SH-SY5Y (cell line): ENCODE measurements around the gene ZBTB40.
A peak's percentile ranks its signal among the peaks of the same experiment; 100 is the strongest.

Experiments
- GATA2 ChIP-seq: IDR thresholded peaks from 2 replicates; pipeline ENCODE4 v1.6.1; 2011; ENCODE audit warnings: mild to moderate bottlenecking, low read depth, low read length
- GATA3 ChIP-seq: IDR thresholded peaks from 2 replicates; pipeline ENCODE4 v1.6.1; 2011; ENCODE audit warnings: low read depth, mild to moderate bottlenecking, low read length, moderate library complexity

Gene ZBTB40, protein sequence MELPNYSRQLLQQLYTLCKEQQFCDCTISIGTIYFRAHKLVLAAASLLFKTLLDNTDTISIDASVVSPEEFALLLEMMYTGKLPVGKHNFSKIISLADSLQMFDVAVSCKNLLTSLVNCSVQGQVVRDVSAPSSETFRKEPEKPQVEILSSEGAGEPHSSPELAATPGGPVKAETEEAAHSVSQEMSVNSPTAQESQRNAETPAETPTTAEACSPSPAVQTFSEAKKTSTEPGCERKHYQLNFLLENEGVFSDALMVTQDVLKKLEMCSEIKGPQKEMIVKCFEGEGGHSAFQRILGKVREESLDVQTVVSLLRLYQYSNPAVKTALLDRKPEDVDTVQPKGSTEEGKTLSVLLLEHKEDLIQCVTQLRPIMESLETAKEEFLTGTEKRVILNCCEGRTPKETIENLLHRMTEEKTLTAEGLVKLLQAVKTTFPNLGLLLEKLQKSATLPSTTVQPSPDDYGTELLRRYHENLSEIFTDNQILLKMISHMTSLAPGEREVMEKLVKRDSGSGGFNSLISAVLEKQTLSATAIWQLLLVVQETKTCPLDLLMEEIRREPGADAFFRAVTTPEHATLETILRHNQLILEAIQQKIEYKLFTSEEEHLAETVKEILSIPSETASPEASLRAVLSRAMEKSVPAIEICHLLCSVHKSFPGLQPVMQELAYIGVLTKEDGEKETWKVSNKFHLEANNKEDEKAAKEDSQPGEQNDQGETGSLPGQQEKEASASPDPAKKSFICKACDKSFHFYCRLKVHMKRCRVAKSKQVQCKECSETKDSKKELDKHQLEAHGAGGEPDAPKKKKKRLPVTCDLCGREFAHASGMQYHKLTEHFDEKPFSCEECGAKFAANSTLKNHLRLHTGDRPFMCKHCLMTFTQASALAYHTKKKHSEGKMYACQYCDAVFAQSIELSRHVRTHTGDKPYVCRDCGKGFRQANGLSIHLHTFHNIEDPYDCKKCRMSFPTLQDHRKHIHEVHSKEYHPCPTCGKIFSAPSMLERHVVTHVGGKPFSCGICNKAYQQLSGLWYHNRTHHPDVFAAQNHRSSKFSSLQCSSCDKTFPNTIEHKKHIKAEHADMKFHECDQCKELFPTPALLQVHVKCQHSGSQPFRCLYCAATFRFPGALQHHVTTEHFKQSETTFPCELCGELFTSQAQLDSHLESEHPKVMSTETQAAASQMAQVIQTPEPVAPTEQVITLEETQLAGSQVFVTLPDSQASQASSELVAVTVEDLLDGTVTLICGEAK

GRCh38 chr1:22451702-22452480, at the start of gene ZBTB40:
ZBTB40 (plus strand) TSS chr1:22451851; CDS start chr1:22489949, 38,098 bp downstream.
- TF ChIP-seq GATA3 (no peak), GATA2 (no peak)

- no peak for TF ChIP-seq GATA3
- TF ChIP-seq GATA2, result 0 out of 2 replicates have a peak, but pooled peaks have one; percentile 10
These were observed 49.1 kb upstream of the ZBTB40 start for GRCh38 chr1:22402356-22403053.

- no peak for TF ChIP-seq GATA2
- no peak for TF ChIP-seq GATA3
These were observed 47.2 kb upstream of the ZBTB40 start for GRCh38 chr1:22404486-22404885.

DNA sequence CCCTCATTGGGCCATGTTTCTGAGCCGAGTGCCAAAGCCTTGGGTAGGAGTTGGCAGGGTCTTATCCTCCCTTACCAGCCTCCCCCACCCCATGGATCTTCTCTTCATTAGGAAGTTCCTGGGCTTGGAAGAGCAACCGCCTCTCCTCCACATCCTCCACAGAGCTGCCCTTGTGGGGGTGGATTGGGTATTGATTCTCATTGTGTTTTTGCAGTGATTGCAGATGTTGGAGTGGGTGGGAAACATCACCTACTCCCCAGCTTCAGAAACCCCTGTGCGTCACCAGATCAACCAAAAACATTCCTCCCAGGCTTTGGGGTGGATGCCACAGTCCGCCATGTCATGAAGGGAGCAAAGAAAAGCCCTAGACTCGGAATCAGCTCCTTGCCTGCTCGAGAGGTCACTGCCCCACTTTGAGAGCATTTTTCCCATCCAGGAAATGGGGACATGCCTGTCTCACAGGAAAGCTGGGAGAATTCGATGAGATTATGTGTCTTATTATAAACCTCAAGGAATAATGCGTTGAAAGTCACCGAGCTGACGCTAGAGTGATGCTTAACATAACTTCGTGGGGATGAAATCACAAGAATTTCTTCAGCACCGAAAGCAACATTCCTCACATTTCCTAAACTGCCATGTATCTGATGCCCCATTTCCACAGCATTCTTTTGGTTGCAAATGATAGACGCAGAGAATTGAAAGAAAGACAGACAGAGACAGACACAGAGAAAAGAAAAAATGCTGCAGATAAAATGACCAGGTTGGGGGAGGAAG, 44.7 kb upstream of the ZBTB40 start:
- no peak for TF ChIP-seq GATA3
- TF ChIP-seq GATA2, result no peak

DNA sequence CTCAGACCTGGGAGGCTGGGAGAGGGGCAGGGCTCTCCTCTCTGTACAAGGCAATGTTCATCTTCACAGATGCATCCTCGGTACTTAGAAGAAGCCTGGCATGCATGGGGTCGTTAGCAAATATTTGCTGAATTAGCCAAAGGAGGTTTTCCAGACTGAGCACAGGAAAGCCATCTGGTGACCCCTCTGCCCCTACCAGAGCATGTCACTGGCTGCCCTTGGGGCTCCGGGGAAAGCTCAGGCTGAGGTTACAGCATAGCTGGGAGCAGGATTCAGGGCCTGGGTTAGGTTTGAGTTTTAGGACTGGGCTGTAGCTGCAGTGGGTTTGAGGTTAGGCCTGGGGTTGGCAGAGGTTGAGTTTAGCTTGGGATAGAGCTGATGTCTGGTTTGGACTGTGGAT, 43.4 kb upstream of the ZBTB40 start:
- TF ChIP-seq GATA2 (no peak), GATA3 (no peak)

GRCh38 chr1:22410401-22410800, 41.2 kb upstream of the ZBTB40 start:
- no peak for TF ChIP-seq GATA2
- TF ChIP-seq GATA3, result no peak

DNA sequence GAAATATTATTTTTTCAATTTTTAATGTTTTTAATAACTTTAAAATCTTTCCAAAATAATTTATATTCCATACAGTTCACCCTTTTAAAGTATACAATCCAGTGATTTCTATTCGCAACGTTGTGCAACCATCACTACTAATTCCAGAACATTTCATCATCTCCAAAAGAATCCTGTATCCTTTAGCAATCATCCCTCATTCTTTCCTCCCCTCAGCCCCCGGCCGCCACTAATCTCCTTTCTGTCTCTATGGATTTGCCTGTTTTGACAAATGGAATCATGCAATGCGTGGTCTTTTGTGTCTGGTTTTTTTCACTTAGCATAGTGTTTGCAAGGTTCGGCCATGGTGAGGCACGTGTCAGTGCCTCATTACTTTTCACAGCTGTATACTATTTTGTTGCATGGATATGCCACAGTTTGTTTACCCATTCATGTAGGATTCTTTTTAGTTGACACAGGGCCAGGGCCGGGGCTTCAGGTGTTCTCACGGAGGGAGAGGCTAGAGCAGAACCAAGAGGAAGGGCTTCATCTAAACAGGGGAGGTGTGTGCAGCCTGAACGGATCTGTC, 40.6 kb upstream of the ZBTB40 start:
- TF ChIP-seq GATA3 (no peak), GATA2 (no peak)

- TF ChIP-seq GATA2 (no peak), GATA3 (no peak)
These were observed 40.1 kb upstream of the ZBTB40 start for GRCh38 chr1:22411589-22411988.

GRCh38 chr1:22412932-22413727, 38.5 kb upstream of the ZBTB40 start:
- TF ChIP-seq GATA2 (peak; percentile 95), GATA3 (no peak; the same call in 1 of the 2 replicates)

DNA sequence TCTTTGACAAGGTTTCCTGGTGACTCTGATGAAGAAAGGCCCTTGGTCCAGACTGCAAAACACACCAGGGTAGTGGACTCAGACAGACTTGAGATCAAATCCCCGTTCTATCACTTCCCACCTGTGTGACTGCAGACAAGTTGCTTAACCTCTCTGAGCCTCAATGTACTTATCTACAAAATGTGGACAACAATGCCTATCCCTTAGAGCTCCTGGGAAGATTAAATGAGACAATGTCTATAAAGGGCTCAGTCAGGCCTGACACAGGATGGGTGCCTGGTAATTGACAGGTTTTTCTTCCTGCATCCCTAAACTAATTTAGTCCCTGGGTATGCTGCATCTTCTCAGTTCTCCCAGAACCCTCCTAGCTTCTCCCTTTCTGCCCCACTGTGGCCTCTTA, 37.9 kb upstream of the ZBTB40 start:
- TF ChIP-seq GATA3, result no peak

DNA sequence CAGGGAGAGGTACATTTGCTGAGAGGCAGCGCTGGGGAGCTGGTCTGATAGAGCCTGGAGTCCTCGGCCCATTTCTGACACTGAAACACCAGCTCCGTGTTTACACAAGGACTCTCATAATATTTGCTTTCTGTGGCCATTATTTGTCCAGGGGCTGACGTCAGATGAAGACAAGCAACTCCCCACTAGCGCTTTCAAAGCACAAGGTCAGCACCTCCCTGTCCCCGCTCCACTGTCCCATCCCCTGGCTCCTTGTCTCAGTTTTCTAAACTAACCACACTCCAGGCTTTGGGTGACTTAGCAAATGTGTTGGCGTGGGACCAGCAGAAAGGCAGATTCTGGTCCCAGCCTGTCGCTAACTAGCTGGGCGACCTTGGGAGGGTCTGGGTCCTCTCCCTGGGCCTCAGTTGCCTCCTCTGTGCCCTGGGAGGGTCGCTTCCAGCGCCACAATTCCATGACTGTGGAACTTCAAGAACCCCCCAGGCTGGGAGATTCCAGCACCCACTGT, 37.4 kb upstream of the ZBTB40 start:
- TF ChIP-seq GATA2 (no peak), GATA3 (no peak)
